Psoas muscle (tissue), 8 donors: ENCODE results near the gene SRD5A1. TPM values are rescaled to one million over a fixed set of nuclear protein-coding genes. Genes with fewer than 3 reads are reported as not detected.

Experiments used
- ATAC-seq, 4 donors: fragments of 200-7000 bp; cut with Tn5 transposase; one replicate each; pipeline ENCODE4 v1.9.1; 2020; ENCODE audit warnings: moderate library complexity in 3 of 4, mild to moderate bottlenecking in 2 of 4
- DNase-seq, 2 donors: peaks; one replicate each; pipeline ENCODE4 v3.0.0-alpha.2; 2020
- H3K27ac ChIP-seq: fragments of 200-600 bp; one replicate; pipeline ENCODE4 v1.8.0; 2022
- H3K27me3 ChIP-seq, 3 donors: fragments of 200-600 bp in 1 of 3; one replicate each; pipeline versions ENCODE4 v1.6.1 to v1.8.0; 2013 to 2022; ENCODE audit warnings: low read length in 2 of 3, mild to moderate bottlenecking in 2 of 3, moderate library complexity in 1 of 3; ENCODE audit not compliant: insufficient read depth in 3 of 3
- H3K36me3 ChIP-seq, 2 donors: fragments of 200-600 bp in 1 of 2; one replicate each; pipeline versions ENCODE4 v1.6.1 to v1.8.0; 2013 to 2022; ENCODE audit warnings: low read depth in 1 of 2, mild to moderate bottlenecking in 1 of 2, moderate library complexity in 1 of 2; ENCODE audit not compliant: insufficient read depth in 1 of 2
- H3K4me1 ChIP-seq: fragments of 200-600 bp; one replicate; pipeline ENCODE4 v1.8.0; 2022
- H3K4me3 ChIP-seq: fragments of 200-600 bp; one replicate; pipeline ENCODE4 v1.8.0; 2022; ENCODE audit warnings: mild to moderate bottlenecking
- H3K9me3 ChIP-seq: fragments of 200-600 bp; one replicate; pipeline ENCODE4 v1.8.0; 2022
- CTCF ChIP-seq: fragments of 200-600 bp; IDR thresholded peaks from one replicate; pipeline ENCODE4 v1.8.0; 2022; ENCODE audit warnings: antibody characterized with exemption
- WGBS, 3 donors: extraction: QIAGEN DNeasy Blood & Tissue Kit; methylation state at CpG; one replicate each; pipeline versions ENCODE4 v1.1.6 to v1.1.7; 2013; 5-methylcytosine and 5-hydroxymethylcytosine counted together
- intact Hi-C, 2 donors: fragments of 100-400 bp; cut with DNase I; formaldehyde crosslinking; loops; one replicate each; pipeline versions ENCODE4 v1.11.0 to v1.14.2; 2022
- polyA plus RNA-seq, 3 donors: library from polyadenylated mRNA; stranded (reverse); fragments of 200-250 nt; gene quantifications; one replicate each; pipeline ENCODE4 v1.2.3, GENCODE V29; 2013
- total RNA-seq, 4 donors: library from RNA; stranded (reverse); fragmentation: NEBNext Ultra II Directional in 2 of 4; extraction: Animal tissue kit (Norgen Biotek cat#: 25700) in 2 of 4; gene quantifications; one replicate each; pipeline versions ENCODE4 v1.2.1 to v1.2.4, GENCODE V29; 2021 to 2023
- donor health status: healthy with polysubstance abuse.
- donor health status: DM: no; HTN: no; CAD: no; lungs with moderate emphysema.
- donor health status: Bipolar disorder and iron deficiency.
- donor health status: healthy.
- donor health status: DM: yes; HTN: yes; CAD: no.
- donor health status: DM: no; HTN: no; CAD: no.
- donor health status: DM: no; HTN: no; CAD: no.
- donor health status: DM: yes; HTN: yes; CAD: no.

SRD5A1 gene
- total and polyA plus RNA-seq, 7 donors: 1.1 to 2.4 (median 1.7) TPM

- 73 to 82% (median 81%) methylated on average over 14 of the region's 14 CpGs for WGBS, 3 donors
- intact Hi-C loops: loop anchor here in 1 of 2 donors (10.0 kb wide), 1 partner anchor 263 kb away; no protein-coding TSS in a partner anchor
- ATAC-seq: no peak
These were observed 85.0 kb downstream of the SRD5A1 start for GRCh38 chr5:6718161-6718681.

GRCh38 chr5:6718718-6719117 is 85.5 kb downstream of the SRD5A1 start:
- H3K4me1 ChIP-seq: peaks cover 88% of the 10 kb centered on the region
- TF ChIP-seq CTCF: no peak
- H3K27me3 ChIP-seq: no peaks in the 10 kb centered on the region
- 43 to 66% (median 55%) methylated on average over 5 of the region's 5 CpGs for WGBS, 3 donors
- H3K4me3 ChIP-seq: no peak overlapping the region
- H3K9me3 ChIP-seq: no peaks in the 10 kb centered on the region
- no peak for DNase-seq
- ATAC-seq: no peak
- intact Hi-C loops: loop anchor here in 1 of 2 donors (10.0 kb wide), 1 partner anchor 264 kb away; no protein-coding TSS in a partner anchor
- H3K27ac ChIP-seq: no peak overlapping the region
- H3K36me3 ChIP-seq: no peaks in the 10 kb centered on the region

More at GRCh38 chr5:6718161-6718681, 85.0 kb downstream of the SRD5A1 start:
- Histone ChIP-seq H3K27me3 (no peaks in the 10 kb centered on the region), H3K4me1 (peaks cover 83% of the 10 kb centered on the region), H3K4me3 (no peak overlapping the region), H3K9me3 (no peaks in the 10 kb centered on the region), H3K27ac (no peak overlapping the region), H3K36me3 (no peaks in the 10 kb centered on the region)
- no peak for TF ChIP-seq CTCF
- DNase-seq: no peak

GRCh38 chr5:6719417-6719816 is 86.2 kb downstream of the SRD5A1 start:
- peak overlapping the region; percentile 47 for H3K27ac ChIP-seq
- no peak for ATAC-seq
- H3K4me1 ChIP-seq: peaks cover 95% of the 10 kb centered on the region
- no peak for DNase-seq
- 90 to 95% (median 92%) methylated on average over 5 of the region's 5 CpGs for WGBS, 3 donors
- no peak for TF ChIP-seq CTCF
- intact Hi-C loops: loop anchor here in 1 of 2 donors (10.0 kb wide), 1 partner anchor 265 kb away; no protein-coding TSS in a partner anchor
- no peaks in the 10 kb centered on the region for H3K27me3 ChIP-seq
- H3K4me3 ChIP-seq: no peak overlapping the region
- H3K36me3 ChIP-seq: no peaks in the 10 kb centered on the region
- no peaks in the 10 kb centered on the region for H3K9me3 ChIP-seq

- H3K4me3 ChIP-seq: peak overlapping the region; percentile 16
- no peaks in the 10 kb centered on the region for H3K27me3 ChIP-seq
- peak; percentile 31 to 72 (median 60) for ATAC-seq
- peaks cover 99% of the 10 kb centered on the region for H3K4me1 ChIP-seq
- DNase-seq: no peak
- peak overlapping the region; percentile 47 for H3K27ac ChIP-seq
- H3K9me3 ChIP-seq: no peaks in the 10 kb centered on the region
- intact Hi-C loops: loop anchor here in 1 of 2 donors (10.0 kb wide), 1 partner anchor 265 kb away; no protein-coding TSS in a partner anchor
- H3K36me3 ChIP-seq: no peaks in the 10 kb centered on the region
- no peak for TF ChIP-seq CTCF
- WGBS, 3 donors: 52 to 75% (median 54%) methylated on average over 5 of the region's 5 CpGs
These were observed 86.8 kb downstream of the SRD5A1 start for GRCh38 chr5:6719896-6720560.
